NCI-H1417 (cell line): ENCODE data around the gene ADPRHL1.
A peak's percentile ranks its signal among the peaks of the same experiment; 100 is the strongest.

Source experiments
- DNase-seq, 3 experiments: peaks; one replicate each; lab custom pipeline; 2025; lab: John Stamatoyannopoulos, UW

ADPRHL1 gene

DNA sequence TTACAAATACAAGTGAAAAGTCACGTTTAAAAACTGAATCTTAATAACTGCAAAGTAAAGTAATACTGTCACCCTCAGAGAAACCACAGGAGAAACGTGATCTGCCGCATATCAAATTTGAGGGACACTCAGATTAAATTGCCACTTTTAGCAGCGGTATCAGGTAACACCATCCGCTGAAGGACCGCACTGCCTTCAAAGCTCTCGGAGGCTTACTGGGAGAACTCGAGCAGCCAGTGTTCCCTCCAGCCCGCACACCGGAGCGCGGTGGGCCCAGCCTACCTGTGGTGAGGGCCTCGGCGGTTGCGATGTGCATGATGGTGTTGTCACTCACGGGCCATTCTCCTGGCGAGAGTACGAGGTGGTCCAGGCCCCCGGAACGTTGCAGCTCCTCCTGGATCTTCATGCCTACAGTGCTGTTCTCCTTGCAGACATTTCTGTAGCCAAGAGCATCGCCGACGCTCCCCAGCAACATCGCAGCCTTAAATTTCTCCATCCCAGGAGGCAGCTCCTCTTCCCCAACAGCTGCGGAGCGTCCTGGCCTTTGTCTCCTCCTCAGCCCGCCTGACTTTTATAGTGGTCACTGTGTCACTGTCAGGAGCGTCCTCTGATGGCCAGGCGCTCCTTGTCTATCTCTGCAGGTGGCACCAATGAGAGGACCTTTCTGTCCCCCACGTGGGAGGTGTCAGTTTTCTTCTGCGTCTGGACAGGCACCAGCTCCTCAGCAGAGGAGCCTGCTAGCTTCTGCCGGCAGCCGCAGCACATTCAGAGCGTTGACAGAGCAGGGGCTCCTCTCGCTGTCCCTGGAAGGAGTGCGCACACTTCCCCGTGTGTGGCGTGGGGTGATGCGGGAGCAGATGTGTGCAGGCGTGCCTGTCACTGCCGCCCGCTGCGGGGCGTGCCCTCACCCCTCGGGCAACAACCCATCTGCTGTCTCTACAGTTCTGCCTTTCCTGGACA, at the start of gene ADPRHL1:
Gene ADPRHL1 (minus strand): TSS at position 547 of the 960 bp plus-strand sequence. CDS start 51 bp downstream, at position 496.
- peak; percentile 32 to 87 (median 75) for DNase-seq

DNA sequence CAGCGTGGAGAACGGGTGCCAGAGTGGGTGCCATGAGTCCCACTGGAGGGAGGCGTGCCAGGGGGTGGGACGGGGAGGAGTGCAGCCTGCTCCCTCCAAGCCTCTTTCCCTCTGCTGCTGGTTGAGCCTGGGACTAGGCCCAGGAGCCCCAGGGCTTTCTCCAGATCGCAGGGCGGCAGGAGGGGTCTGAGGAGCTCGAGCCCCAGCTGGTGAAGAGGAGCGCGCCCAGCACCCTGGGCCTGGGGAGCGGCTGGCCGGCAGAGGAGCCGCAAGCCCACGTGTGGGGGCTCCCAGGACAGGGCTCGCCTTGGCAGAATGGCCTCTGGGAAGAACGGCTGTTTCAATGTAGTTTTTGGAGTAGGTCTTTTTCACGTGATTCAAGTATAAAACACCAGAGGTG, 49.4 kb upstream of the ADPRHL1 start:
- no peak for DNase-seq

DNA sequence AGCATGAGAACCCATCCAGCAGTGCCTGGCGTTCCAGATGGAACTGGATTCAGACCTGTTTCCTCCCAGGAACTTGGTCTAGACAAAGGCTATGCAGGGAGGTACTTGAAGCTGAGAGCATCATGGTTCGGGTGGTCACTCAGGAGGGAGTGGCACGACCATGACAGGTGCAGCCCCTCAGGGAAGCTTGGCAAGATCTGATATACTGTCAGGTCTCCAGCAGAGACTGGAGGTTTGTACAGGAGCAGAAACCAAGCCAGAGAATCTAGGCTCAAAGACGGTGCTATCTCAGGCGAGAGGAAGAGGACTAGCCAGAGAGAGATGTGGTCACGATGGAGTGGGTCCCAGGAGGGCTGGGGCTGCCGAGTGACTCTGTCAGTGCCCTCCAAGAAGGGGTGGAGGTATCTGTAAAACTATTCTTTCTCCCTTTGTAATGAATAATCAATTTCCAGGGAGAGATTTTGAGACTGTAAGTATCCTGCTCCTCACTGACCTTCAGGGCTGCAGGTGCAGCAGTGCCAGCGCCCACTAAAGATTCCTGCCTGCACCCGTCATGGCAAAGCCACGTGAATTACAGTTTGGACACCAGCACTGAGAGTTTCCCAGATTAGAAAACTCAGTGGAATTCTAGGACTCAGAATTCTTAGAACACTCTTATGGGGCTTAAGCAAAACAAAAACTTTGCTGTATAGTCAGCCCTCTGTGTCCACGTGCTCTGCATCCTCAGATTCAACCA, 47.4 kb upstream of the ADPRHL1 start:
- no peak for DNase-seq

DNA sequence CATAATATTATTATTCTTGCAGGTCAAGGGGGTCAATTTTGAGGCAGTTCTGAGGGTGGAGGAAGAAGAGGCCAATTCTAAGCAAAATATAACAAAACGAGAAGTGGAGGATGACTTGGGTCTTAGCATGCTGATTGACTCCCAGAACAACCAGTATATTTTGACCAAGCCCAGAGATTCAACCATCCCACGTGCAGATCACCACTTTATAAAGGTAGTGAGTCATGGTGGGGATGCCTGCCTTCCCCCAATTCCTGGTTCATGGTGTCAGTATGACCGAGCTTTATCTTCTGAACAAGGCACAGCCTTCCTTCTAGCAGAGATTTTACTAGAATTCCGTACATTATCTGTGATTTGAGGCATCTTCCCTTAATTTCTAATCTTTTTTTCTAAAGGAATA, 46.6 kb upstream of the ADPRHL1 start:
- DNase-seq = no peak

DNA sequence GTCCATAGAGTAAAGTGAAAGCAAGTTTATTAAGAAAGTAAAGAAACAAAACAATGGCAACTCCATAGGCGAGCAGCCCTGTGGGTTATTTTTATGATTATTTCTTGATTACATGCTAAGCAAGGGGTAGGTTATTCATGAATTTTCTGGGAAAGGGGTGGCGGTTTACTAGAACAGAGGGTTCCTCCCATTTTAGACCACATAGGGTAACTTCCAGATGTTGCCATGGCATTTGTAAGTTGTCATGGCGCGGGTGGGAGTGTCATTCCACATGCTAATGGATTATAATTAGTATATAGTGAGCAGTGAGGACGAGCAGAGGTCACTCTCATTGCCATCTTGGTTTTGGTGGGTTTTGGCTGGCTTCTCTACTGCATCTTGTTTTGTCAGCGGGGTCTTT, 45.6 kb upstream of the ADPRHL1 start:
- no peak for DNase-seq

DNA sequence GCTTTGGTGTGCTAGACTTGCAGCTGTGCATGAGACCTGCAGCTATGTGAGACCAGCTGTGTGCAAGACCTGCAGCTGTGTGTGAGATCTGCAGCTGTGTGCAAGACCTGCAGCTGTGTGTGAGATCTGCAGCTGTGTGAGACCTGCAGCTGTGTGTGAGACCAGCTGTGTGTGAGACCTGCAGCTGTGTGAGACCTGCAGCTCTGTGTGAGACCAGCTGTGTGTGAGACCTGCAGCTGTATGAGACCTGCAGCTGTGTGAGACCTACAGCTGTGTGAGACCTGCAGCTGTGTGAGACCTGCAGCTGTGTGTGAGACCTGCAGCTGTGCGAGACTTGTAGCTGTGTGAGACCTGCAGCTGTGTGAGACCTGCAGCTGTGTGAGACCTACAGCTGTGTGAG, 43.9 kb upstream of the ADPRHL1 start:
- DNase-seq = no peak

DNA sequence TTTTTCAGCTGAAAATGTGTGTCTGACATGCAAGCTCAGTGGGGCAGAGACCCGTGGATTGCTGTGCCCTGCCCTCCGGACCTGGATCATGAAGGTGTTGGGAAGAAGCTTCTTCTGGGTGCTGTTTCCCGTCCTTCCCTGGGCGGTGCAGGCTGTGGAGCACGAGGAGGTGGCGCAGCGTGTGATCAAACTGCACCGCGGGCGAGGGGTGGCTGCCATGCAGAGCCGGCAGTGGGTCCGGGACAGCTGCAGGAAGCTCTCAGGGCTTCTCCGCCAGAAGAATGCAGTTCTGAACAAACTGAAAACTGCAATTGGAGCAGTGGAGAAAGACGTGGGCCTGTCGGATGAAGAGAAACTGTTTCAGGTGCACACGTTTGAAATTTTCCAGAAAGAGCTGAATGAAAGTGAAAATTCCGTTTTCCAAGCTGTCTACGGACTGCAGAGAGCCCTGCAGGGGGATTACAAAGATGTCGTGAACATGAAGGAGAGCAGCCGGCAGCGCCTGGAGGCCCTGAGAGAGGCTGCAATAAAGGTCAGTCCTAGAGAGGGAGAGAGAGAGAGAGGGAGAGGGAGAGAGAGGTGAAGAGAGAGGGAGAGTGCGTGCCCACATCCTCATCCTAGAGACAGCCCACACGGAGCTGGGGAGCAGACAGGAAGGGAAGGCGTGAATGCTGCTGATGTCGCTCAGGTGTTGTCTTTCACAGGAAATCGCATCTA, 42.4 kb upstream of the ADPRHL1 start:
- DNase-seq = no peak

DNA sequence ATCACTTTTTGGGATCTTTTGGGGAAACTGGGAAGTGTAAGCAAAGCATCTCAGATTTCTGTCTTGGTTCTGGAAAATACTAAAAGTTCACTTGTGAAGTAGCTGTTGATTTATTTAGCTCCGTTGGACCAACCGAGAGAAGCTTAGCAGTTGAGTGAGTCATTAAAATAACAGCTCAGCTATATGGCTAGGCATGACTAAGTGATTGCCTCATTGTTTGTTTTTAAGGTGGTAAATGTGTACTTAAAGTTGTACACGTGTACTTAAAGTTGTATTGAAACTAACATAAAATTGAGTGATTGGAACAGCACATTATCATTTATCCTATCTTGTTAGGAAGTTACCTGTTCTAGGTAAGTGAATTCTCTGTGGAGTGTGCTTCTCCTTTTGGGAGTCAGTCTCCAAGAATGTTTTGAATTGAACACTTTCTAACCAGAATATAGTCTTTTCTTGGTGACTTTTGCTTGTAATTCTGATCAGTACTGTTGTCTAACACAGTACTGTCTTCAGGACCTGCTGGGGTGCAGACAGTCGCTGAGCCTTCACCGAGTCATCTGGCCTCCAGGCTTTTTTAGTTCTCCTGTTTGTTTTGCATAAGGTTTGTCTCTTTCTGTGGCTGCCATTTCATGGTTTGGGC, 40.1 kb upstream of the ADPRHL1 start:
- peak in 2 of 3 experiments; percentile 14 to 57 for DNase-seq

DNA sequence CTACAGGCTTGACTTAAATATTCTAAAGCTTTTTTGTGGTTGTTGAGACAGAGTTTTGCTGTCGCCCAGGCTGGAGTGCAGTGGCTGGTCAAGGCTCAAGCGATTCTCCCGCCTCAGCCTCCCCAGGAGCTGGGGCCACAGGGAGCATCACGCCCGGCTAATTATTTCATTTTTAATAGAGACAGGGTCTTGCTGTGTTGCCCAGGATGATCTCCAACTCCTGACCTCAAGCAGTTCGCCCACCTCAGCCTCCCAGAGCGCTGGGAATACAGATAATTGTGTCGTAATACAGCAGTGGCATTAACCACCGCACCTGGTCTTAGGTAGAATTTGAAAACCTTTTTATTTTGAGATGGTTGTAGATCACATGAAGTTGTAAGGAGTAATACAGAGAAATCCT, 38.7 kb upstream of the ADPRHL1 start:
- no peak for DNase-seq

DNA sequence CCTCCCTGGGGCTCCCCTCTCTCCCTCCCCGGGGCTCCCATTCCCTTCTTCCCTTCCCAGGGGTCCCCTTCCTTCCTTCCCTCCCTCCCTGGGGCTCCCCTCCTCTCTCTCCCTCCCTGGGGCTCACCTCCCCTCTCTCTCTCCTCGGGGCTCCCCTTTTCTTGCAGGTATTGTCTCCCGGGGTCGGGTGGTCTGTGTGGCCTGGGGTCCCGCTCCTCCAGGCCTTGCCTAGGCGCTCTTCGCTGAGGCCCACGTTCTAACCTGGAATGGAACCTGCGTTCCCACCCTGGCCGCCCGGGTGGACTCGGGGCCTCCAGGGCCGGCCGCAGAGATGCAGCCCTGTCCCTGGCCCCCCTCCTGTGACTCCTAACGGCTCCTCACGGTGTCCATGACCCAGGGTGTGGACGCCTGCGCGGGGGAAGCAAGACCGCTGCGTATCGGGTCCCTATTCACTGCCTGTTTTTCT, 38.2 kb upstream of the ADPRHL1 start:
- DNase-seq = peak in 2 of 3 experiments; percentile 75 to 83

DNA sequence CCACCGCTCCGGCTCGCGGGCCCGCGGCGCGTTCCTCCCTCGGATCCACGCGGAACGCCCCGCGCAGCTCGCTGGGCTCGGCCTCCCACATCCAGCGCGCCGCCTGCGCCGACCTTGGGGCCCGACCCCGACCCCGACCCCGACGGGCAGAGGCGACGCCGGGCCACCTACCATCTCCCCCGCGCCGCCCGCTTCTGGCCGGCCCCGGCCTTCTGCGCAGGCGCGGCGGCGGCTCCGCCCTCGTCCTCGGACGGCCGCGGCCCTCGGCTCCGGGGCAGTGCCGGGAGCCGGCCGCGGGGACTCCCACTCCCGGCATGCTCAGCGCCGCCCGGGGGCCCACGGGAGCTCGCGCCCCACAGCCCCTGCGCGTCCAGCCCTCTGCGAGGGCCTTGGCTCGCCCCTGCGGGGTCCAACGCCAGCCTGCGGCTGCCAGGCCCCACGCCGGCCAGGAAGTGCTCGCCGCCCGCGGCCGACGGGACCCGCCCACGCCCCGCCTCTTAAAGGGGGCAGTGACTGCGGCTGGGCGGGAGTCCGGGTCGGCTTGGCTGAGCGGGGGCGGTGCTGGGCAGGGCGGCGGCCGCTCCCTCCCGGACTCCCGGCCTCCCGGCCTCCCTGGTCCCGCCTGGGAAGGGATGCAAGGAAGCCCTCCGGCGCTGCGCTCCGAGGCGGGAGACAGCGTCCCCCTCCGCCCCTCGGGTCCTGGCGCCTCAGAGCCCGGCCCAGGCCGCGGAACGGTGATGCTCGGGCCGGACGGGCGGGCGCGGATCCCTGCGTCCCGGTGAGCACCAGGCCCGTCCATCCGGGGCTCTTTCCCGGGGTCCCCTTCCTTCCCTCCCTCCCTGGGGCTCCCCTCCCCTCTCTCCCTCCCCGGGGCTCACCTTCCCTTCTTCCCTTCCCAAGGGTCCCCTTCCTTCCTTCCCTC, 37.5 kb upstream of the ADPRHL1 start, which contains the start of gene DCUN1D2:
Gene DCUN1D2 (minus strand): TSS at position 216 of the 922 bp plus-strand sequence. CDS start 42 bp downstream, at position 174.
- peak; percentile 94 to 99 (median 98) for DNase-seq

DNA sequence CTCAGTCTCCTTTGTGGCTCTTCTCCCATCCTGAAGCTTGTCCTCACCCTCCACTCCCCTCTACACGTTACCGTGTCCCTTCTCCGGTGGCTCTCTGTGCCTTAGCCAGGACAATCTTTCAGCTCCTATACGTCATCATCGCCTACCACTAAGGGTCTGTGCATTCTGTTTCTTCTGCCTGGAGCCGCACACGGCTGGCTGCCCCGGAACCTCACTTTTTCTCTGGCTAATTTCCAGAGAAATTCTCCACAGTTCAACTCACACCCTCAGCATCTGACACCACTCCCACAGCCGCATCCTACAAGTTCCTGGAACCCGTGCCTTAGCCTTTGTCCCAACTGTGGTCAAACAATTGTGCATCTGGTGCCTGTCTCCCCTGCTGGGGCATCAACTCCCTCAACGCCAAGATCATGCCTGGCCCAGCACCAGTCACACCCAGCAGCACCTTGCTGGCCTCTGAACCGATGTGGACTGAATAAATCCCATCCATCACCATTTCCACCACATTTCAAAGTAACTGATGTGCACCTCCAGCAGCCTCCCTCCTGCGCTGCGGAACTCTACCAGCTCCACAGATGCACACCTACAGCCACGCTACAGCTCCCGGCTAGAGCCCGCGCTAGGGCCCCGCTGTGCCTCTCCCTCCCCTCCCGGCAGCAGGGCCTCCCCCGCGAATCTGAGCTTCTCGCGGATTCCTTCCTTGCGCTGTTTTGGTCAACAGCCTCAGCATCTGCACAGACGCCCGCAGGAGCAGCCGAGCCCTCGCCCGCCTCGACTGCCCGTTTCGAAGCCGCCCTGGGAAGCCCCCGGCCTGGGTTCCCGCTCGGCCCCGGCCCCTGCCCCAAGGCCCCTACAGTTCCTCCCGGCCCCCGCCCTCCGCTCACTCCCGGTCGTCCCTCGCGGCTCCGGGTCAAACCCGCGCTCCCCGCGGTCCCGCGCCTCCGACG, 36.5 kb upstream of the ADPRHL1 start:
- DNase-seq = peak; percentile 52 to 85 (median 84)

DNA sequence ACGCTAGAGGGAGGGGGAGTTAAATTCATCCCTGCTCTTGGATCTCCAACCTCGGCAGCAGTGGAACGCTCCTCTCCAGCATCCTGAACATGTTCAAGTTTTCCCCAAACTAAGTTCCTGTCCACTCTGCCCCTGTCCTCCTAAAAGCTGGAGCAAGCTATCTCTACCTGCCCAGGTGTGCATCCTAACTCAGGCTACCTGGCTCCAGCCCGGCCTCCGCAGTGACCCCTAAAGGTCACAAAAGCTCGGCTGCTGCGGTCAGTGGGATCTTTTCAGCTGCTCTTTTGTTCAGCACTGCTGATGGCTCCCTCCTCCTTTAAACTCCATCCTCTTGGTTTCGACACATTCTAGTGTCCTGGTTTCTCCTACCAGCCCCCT, 35.9 kb upstream of the ADPRHL1 start:
- peak in 2 of 3 experiments; percentile 71 to 80 for DNase-seq

DNA sequence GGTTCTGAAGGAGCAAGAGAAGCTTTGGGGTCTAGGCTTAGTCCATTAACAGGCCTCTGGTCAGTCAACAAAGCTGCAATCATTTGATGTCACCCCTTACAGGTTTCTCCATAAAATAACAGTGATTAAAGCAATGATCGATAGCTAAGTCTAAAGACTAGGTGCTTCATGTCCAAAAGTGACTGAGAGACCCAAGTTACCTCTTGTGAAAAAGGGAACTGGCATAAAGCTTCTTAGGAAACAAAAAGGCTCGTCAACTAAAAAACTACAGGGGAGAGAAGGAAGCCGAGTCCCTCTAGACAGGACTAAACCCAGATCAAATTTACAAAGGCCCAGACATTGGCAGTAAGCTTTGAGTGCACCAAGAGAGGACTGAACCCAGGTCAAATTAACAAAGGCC, 35.0 kb upstream of the ADPRHL1 start:
- no peak for DNase-seq

DNA sequence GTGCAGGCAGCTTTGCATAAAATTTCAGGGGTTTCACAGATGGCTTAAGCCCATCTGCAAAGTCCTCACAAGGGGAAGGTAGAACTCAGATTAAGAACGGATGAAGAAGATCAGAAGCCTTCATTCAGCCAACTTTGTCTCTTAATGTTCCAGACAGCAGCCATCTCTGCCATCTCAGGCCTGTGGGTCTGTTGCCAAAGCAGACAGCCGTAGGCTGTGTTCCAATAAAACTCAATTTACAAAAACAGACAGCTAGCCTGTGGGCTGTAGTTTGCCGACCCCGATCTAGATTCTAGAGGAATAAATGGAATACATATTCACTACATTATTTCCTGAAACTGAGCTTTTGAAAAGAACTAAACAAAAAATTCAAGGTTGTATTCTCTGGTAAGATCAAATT, 33.4 kb upstream of the ADPRHL1 start:
- DNase-seq = no peak

DNA sequence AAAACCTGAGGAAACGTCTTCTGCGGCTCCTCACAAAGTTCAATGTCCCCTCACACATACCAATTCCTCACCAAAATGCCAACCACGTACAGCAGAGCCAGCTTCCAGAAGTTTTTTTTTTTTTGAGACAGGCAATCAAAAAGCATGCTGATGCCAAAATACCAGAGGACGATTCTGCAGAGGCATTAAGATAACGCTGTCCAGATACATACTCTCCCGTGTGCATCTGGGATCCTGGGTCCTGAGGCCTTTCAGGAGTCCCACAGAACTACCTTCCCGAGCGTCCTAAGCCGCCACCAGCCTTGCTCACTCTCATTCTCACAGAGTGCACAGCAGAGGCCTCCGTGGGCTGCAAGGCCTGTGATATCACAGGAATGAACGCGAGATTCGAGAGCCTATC, 32.3 kb upstream of the ADPRHL1 start:
- DNase-seq = no peak

DNA sequence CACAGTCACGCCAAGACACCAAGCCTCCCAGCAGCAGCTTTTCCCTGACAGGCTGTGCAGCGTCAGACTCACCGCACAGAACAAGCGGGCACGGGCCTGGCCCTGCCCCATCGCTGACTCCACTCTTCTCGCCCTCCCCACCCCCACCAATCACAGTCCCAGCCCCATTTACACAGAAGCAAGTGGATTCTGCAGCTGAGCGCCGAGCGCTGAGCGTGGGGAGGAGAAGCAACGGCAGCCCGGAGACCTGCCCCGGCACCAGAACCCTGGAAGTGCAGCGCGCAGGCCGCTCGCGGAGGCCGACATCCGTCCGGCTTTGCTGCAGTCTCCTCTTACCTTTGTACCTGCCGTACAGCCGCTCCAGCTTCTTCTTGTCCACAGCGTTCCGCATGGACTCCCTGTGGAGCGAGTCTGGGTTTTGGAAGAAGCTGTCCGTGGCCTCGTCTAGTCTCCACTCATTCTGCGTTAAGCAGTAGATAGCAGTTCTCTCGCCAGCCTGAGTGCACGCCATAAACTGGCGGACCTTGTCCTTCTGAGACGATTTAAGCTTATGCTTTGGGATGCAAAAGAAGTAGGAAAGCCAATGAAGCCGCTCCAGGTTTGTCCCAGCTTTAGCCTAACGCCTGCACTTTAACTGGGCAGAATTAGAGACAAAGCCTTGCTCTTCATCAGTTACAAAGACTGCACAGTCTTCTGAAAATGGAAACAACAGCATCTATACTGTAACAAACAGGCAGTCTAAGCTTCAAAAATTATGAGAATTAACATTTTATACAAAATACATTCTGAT, 30.4 kb upstream of the ADPRHL1 start:
- DNase-seq = no peak

DNA sequence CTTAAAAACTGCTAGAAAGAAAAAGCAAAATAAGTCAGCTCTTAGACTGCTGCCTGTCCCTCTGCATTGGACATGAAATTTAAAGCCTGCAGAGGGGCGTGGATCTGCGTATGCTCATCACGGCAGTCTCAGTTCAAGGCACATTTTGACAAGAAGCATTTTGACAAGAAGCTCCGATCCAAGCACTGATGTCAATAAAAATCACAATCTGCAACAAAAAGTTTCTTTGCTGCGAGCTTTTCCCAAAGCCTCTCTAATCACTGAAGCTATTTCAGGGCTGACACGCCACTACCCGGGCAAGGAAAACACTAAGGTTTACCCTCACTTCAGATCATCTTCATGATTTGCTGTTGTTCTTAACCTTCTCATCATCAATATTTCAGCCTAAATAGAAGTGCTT, 29.8 kb upstream of the ADPRHL1 start:
- DNase-seq = no peak

DNA sequence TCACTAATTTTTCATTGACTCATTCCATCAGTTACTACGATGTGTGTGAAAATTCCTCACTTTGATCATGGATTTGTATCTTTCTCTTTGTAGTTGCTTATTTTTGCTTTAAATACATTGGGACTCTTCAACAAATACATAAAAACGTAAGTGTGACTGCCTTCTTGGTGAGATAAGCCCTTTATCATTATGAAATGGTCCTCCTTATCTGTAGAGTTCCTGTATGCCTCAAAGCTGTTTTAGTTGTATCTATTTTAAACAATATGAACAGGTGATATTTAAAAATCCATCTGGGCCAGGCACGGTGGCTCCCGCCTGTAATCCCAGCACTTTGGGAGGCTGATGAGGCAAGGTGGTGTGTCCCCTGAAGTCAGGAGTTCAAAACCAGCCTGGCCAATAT, 25.9 kb upstream of the ADPRHL1 start:
- DNase-seq = no peak
